HCT116 (cell line): ENCODE measurements around the gene AHRR. TPM values are rescaled to one million over a fixed set of nuclear protein-coding genes. Genes with fewer than 3 reads are reported as not detected.

ENCODE experiments used
- ATAC-seq: fragments of 200-7000 bp; cut with Tn5 transposase; 2 replicates; pipeline ENCODE4 v1.9.1; 2020; ENCODE audit warnings: mild to moderate bottlenecking, moderate library complexity
- BruUV-seq: library from RNA; stranded (reverse); fragments of 400-500 nt; replicated peaks from 2 replicates; lab custom pipeline; 2021; lab: Mats Ljungman, UMichigan
- CTCF ChIA-PET: fragments of 300-600 bp; sonication (Branson Sonifier 250); formaldehyde crosslinking; loops from one replicate; lab custom pipeline; 2021; ENCODE audit warnings: antibody characterized with exemption; lab: Charles Lee
- POLR2A ChIA-PET: fragments of 300-600, 350-600 bp; sonication (Branson Sonifier 250); formaldehyde crosslinking; loops from one replicate; lab custom pipeline; 2021; ENCODE audit warnings: antibody characterized with exemption; lab: Charles Lee
- RAD21 ChIA-PET, 2 experiments: fragments of 300-600 bp; sonication (Branson Sonifier 250); formaldehyde crosslinking; loops; one replicate each; lab custom pipeline; 2023; ENCODE audit warnings: low total read pairs in 2 of 2; ENCODE audit not compliant: uncharacterized antibody in 2 of 2, unreplicated experiment in 2 of 2, low non-redundant PET in 1 of 2; lab: Charles Lee
- DNase-seq: peaks from one replicate; pipeline ENCODE4 v3.0.0-alpha.2; 2010; ENCODE audit warnings: low read depth, low spot score
- H2AFZ ChIP-seq: fragments of 200-600 bp; shearing (Covaris generic), sonication (generic); 2 replicates; pipeline ENCODE4 v1.6.1; 2017; ENCODE audit warnings: low read depth, mixed run types, mixed read lengths, antibody characterized with exemption, low read length; ENCODE audit not compliant: poor library complexity, severe bottlenecking
- H3K27ac ChIP-seq: 2 replicates; pipeline ENCODE4 v1.5.1; 2012; ENCODE audit warnings: low read depth, low read length
- H3K27me3 ChIP-seq: fragments of 200-600 bp; sonication (generic); 2 replicates; pipeline ENCODE4 v1.6.1; 2016; ENCODE audit warnings: mixed run types, low read length, mixed read lengths; ENCODE audit not compliant: insufficient read depth
- H3K36me3 ChIP-seq, 2 experiments: fragments of 200-500 bp in 1 of 2; fragments of 200-600 bp in 1 of 2; sonication (Bioruptor generic) in 1 of 2; sonication (generic) in 1 of 2; 2 replicates each; pipeline versions ENCODE4 v1.5.1 to v1.6.1; 2014 to 2016; ENCODE audit warnings: low read length in 2 of 2, inconsistent platforms in 1 of 2, mixed read lengths in 1 of 2, mixed run types in 1 of 2; ENCODE audit not compliant: insufficient read depth in 2 of 2, control insufficient read depth in 1 of 2
- H3K4me1 ChIP-seq, 2 experiments: fragments of 200-600 bp in 1 of 2; sonication (generic) in 1 of 2; 2 replicates each; pipeline versions ENCODE4 v1.5.1 to v1.6.1; 2012 to 2017; ENCODE audit warnings: low read length in 2 of 2, inconsistent platforms in 1 of 2, mild to moderate bottlenecking in 1 of 2, mixed read lengths in 1 of 2, mixed run types in 1 of 2, moderate library complexity in 1 of 2; ENCODE audit not compliant: insufficient read depth in 2 of 2, control insufficient read depth in 1 of 2
- H3K4me2 ChIP-seq: fragments of 200-600 bp; sonication (generic); 2 replicates; pipeline ENCODE4 v1.6.1; 2017; ENCODE audit warnings: mixed run types, low read length, mixed read lengths
- H3K4me3 ChIP-seq, 2 experiments: fragments of 200-600 bp in 1 of 2; sonication (generic) in 1 of 2; replicated peaks in 1 of 2; 2 replicates each; pipeline ENCODE4 v1.5.1; 2011 to 2016; ENCODE audit warnings: low read length in 2 of 2, control low read depth in 1 of 2, low read depth in 1 of 2, mild to moderate bottlenecking in 1 of 2, mixed read lengths in 1 of 2, mixed run types in 1 of 2
- H3K79me2 ChIP-seq: fragments of 200-600 bp; sonication (generic); 2 replicates; pipeline ENCODE4 v1.6.1; 2017; ENCODE audit warnings: mild to moderate bottlenecking, mixed run types, low read length, moderate library complexity, mixed read lengths; ENCODE audit not compliant: insufficient read depth
- H3K9ac ChIP-seq: fragments of 200-600 bp; sonication (generic); 2 replicates; pipeline ENCODE4 v1.6.1; 2016; ENCODE audit warnings: low read length, mixed read lengths
- H3K9me2 ChIP-seq: fragments of 200-600 bp; sonication (generic), shearing (Covaris generic); 2 replicates; pipeline ENCODE4 v1.6.1; 2017; ENCODE audit warnings: mixed run types, mild to moderate bottlenecking, moderate library complexity; ENCODE audit not compliant: insufficient read depth
- H3K9me3 ChIP-seq, 2 experiments: fragments of 200-500 bp in 1 of 2; fragments of 200-600 bp in 1 of 2; sonication (Bioruptor generic) in 1 of 2; sonication (generic) in 1 of 2; 2 replicates each; pipeline ENCODE4 v1.6.1; 2014 to 2017; ENCODE audit warnings: low read length in 2 of 2, mixed read lengths in 2 of 2, inconsistent platforms in 1 of 2, low read depth in 1 of 2, mild to moderate bottlenecking in 1 of 2, mixed run types in 1 of 2, moderate library complexity in 1 of 2; ENCODE audit not compliant: control insufficient read depth in 1 of 2, insufficient read depth in 1 of 2
- H4K20me1 ChIP-seq: fragments of 200-600 bp; sonication (generic), shearing (Covaris generic); 2 replicates; pipeline ENCODE4 v1.6.1; 2017; ENCODE audit warnings: mixed run types, mild to moderate bottlenecking, moderate library complexity; ENCODE audit not compliant: insufficient read depth
- CBX3 ChIP-seq: IDR thresholded peaks from 2 replicates; pipeline ENCODE4 v1.6.1; 2012; ENCODE audit warnings: low read depth
- CEBPB ChIP-seq: IDR thresholded peaks from 2 replicates; pipeline ENCODE4 v1.6.1; 2012; ENCODE audit warnings: low read depth
- EZH2 ChIP-seq: fragments of 200-600 bp; sonication (generic); IDR thresholded peaks from 2 replicates; pipeline ENCODE4 v1.6.1; 2017; ENCODE audit warnings: antibody characterized with exemption, mixed run types
- EZH2phosphoT487 ChIP-seq: fragments of 200-600 bp; IDR thresholded peaks from 2 replicates; pipeline ENCODE4 v1.6.1; 2018; ENCODE audit warnings: antibody characterized with exemption, borderline replicate concordance
- FOSL1 ChIP-seq: IDR thresholded peaks from 2 replicates; pipeline ENCODE4 v1.6.1; 2012; ENCODE audit warnings: low read depth
- MAX ChIP-seq: IDR thresholded peaks from 2 replicates; pipeline ENCODE4 v1.6.1; 2012
- POLR2A ChIP-seq: IDR thresholded peaks from 2 replicates; pipeline ENCODE4 v1.7.0; 2011; ENCODE audit warnings: borderline replicate concordance; ENCODE audit not compliant: insufficient read depth, insufficient read length; ENCODE audit errors: extremely low read depth
- POLR2AphosphoS5 ChIP-seq: IDR thresholded peaks from 2 replicates; pipeline ENCODE4 v1.6.1; 2011; ENCODE audit warnings: mild to moderate bottlenecking, low read depth, low read length, moderate library complexity
- RAD21 ChIP-seq: IDR thresholded peaks from 2 replicates; pipeline ENCODE4 v1.6.1; 2012; ENCODE audit warnings: low read depth, mild to moderate bottlenecking
- REST ChIP-seq: IDR thresholded peaks from 2 replicates; pipeline ENCODE4 v1.6.1; 2012; ENCODE audit warnings: low read depth
- SIN3A ChIP-seq: IDR thresholded peaks from 2 replicates; pipeline ENCODE4 v1.6.1; 2012; ENCODE audit warnings: low read depth
- SP1 ChIP-seq: IDR thresholded peaks from 2 replicates; pipeline ENCODE4 v1.6.1; 2012; ENCODE audit warnings: low read depth
- SRF ChIP-seq: IDR thresholded peaks from 2 replicates; pipeline ENCODE4 v1.6.1; 2012; ENCODE audit warnings: low read depth
- TCF7L2 ChIP-seq: IDR thresholded peaks from 2 replicates; pipeline ENCODE4 v1.7.0; 2011; ENCODE audit warnings: borderline replicate concordance, inconsistent platforms; ENCODE audit not compliant: insufficient read depth, insufficient read length; ENCODE audit errors: extremely low read depth
- YY1 ChIP-seq: IDR thresholded peaks from 2 replicates; pipeline ENCODE4 v1.6.1; 2011; ENCODE audit warnings: low read length, low read depth, moderate library complexity, mild to moderate bottlenecking; ENCODE audit not compliant: insufficient replicate concordance; ENCODE audit errors: extremely low read depth
- ZBTB33 ChIP-seq: IDR thresholded peaks from 2 replicates; pipeline ENCODE4 v1.6.1; 2011; ENCODE audit warnings: mild to moderate bottlenecking, low read length, moderate library complexity; ENCODE audit not compliant: insufficient replicate concordance; ENCODE audit errors: extremely low read depth
- ZFX ChIP-seq: fragments of 450-650 bp; IDR thresholded peaks from 2 replicates; pipeline ENCODE4 v1.6.1; 2017
- ZNF274 ChIP-seq: fragments of 200-500 bp; sonication (Bioruptor generic); IDR thresholded peaks from 2 replicates; pipeline ENCODE4 v1.6.1; 2014; ENCODE audit warnings: mild to moderate bottlenecking, low read depth, low read length, inconsistent platforms
- intact Hi-C: fragments of 100-400 bp; cut with micrococcal nuclease; formaldehyde crosslinking; loops from 2 replicates; pipeline ENCODE4 v1.10.0; 2022
- total RNA-seq: library from RNA; stranded (reverse); gene quantifications from one replicate; pipeline ENCODE4 v1.2.1, GENCODE V29; 2021; ENCODE audit not compliant: unreplicated experiment

The AHRR gene
- total RNA-seq, 1 experiment from 2014 or later: 12.7 TPM

- CTCF ChIA-PET: no interaction called here
Measured at GRCh38 chr5:392431-392988, 71.0 kb downstream of the AHRR start.

More at GRCh38 chr5:392431-392988, 71.0 kb downstream of the AHRR start:
- ATAC-seq (peak; percentile 61), DNase-seq (peak; percentile 8)
- Histone ChIP-seq H4K20me1 (no peaks in the 10 kb centered on the region), H3K27me3 (no peaks in the 10 kb centered on the region), H3K4me3 (no peak overlapping the region), H3K27ac (no peak overlapping the region), H2AFZ (no peak overlapping the region), H3K79me2 (no peaks in the 10 kb centered on the region), H3K9ac (peak overlapping the region; percentile 19; the same call in 1 of the 2 replicates), H3K9me2 (no peaks in the 10 kb centered on the region), H3K4me2 (peak overlapping the region; percentile 35), H3K36me3 (no peaks in the 10 kb centered on the region), H3K9me3 (no peaks in the 10 kb centered on the region), H3K4me1 (peaks cover 7 to 58% of the 10 kb centered on the region in 2 experiments; a peak in 3 of 4 replicates)
- ChIA-PET POLR2A (no interaction called here), RAD21 (no interaction called here)
- no TSS peak for BruUV-seq
- intact Hi-C loops: no loop called here
- no peak for TF ChIP-seq YY1
- TF ChIP-seq SIN3A: no peak
- no peak for TF ChIP-seq CBX3
- TF ChIP-seq MAX: no peak
- TF ChIP-seq REST: no peak
- no peak for TF ChIP-seq ZFX
- TF ChIP-seq SRF: no peak
- TF ChIP-seq EZH2: no peak
- no peak for TF ChIP-seq ZBTB33
- TF ChIP-seq TCF7L2: no peak
- no peak for TF ChIP-seq SP1
- no peak for TF ChIP-seq ZNF274
- no peak for TF ChIP-seq POLR2A
- no peak for TF ChIP-seq RAD21
- TF ChIP-seq FOSL1: no peak
- TF ChIP-seq POLR2AphosphoS5: no peak
- TF ChIP-seq CEBPB: no peak
- TF ChIP-seq EZH2phosphoT487: no peak
